ENCODE results near the gene PFDN6.

The PFDN6 gene

DNA sequence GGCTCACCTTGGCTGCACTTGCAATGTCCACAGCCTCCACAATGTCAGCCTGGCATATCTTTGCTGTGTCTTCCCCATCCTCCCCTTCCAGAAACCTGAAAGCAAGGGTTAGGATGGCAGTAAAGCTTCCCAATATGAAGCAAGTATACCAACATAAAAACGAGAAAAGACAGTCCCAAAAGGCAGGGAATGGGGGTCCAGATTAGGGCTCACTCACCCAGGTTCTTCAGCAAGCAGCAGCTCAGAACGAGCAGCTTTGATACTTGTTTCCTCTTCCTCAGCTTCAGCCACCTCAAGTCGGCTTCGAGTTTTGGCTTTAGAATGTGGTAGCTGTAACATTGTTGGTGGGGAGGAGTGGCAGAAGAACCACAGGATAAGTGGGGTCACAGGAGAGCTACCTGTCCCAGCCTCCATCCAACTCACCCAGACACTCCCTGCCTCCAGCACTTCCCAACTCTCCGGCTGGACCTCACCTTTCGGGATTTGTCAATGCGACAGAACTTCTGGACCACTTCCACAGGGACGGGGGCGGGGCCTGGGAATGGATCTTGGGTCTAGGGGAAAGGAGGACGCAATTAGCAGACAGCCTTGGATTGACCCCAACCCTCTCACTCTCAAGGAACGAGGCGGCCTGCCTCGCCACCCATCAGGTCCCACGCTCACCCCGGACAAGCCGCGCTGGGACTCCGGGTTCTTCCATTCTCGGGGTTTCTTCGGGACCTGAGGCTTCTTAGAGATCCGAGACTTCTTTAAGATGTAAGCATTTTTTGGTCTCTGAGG, 1.1 kb upstream of the PFDN6 start:
- Histone ChIP-seq H3K4me1 (ENCODE audit: control insufficient read depth, insufficient read depth, low read length) (peaks cover 4% of the 10 kb centered on the region), H3K9ac (ENCODE audit: low read depth, low read length) (peak overlapping the region; percentile 50), H3K27me3 (ENCODE audit: control insufficient read depth, insufficient read depth, low read length) (no peaks in the 10 kb centered on the region), H3K36me3 (ENCODE audit: control insufficient read depth, insufficient read depth, low read length) (peaks cover 22% of the 10 kb centered on the region), H3K9me3 (ENCODE audit: control insufficient read depth, insufficient read depth, low read length) (no peaks in the 10 kb centered on the region), H3K4me3 (ENCODE audit: low read depth, low read length) (peak overlapping the region; percentile 95)

- Histone ChIP-seq H3K4me3 (ENCODE audit: low read depth, low read length) (peak overlapping the region; percentile 95), H3K27me3 (ENCODE audit: control insufficient read depth, insufficient read depth, low read length) (no peaks in the 10 kb centered on the region), H3K36me3 (ENCODE audit: control insufficient read depth, insufficient read depth, low read length) (peaks cover 22% of the 10 kb centered on the region), H3K4me1 (ENCODE audit: control insufficient read depth, insufficient read depth, low read length) (peaks cover 4% of the 10 kb centered on the region), H3K9me3 (ENCODE audit: control insufficient read depth, insufficient read depth, low read length) (no peaks in the 10 kb centered on the region), H3K9ac (ENCODE audit: low read depth, low read length) (peak overlapping the region; percentile 87)
Observed at GRCh38 chr6:33289784-33290315, 449 bp downstream of the PFDN6 start.

DNA sequence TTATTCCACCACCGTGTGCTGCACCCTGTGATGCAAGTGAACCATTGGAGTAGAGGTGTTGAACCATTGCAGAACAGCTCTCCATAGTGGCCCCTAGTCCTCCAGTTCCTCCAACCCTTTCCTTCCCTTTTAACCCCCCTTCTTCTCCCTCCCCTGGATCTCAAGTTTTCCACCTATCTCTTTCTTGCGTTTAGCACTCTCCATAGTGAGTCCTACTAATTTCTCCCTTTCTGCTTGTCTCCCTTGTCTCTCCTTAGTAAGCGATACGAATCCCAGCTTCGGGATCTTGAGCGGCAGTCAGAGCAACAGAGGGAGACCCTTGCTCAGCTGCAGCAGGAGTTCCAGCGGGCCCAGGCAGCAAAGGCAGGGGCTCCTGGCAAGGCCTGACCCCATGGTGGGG, 1.1 kb downstream of the PFDN6 start:
- peaks cover 24% of the 10 kb centered on the region for H3K36me3 ChIP-seq (ENCODE audit: control insufficient read depth, insufficient read depth, low read length)

DNA sequence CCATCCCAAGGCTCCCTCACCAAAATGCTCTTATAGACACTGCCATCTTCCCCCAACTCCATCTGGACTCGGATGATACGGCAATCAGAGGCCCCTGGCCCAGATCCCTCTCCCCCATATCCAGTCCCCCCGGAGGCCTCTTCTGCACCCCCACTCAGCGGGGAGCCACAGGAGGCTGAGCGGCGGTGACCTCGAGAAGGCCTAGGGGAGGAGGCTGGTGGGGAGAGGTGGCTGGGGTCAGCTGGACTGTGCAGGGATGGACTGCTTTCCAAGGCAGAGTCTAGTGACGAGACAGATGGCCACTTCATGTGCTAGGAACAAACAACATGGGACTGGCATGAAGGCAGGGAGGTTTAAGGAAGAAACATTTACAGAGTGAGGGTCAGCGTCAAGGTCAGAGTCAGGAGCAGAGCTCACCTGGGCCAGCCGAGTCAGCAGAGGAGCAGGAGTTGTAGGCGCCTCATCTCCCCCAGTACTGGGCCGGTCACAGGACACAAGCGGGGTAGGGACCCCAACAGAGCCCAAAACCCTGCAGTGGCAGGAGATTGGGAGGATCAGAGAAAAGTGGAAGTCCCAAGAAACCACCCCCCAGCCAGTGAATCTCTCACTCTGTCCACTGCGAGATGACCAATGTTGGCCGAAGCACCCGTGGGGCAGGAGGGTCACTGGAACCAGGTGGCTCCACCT, 3.7 kb downstream of the PFDN6 start:
- Histone ChIP-seq H3K36me3 (ENCODE audit: control insufficient read depth, insufficient read depth, low read length) (peaks cover 27% of the 10 kb centered on the region), H3K9ac (ENCODE audit: low read depth, low read length) (no peak overlapping the region)

More for the DNA sequence above, 1.1 kb downstream of the PFDN6 start:
- H3K4me1 ChIP-seq (ENCODE audit: control insufficient read depth, insufficient read depth, low read length): peaks cover 4% of the 10 kb centered on the region
- peak overlapping the region; percentile 87 for H3K9ac ChIP-seq (ENCODE audit: low read depth, low read length)
- peak overlapping the region; percentile 95 for H3K4me3 ChIP-seq (ENCODE audit: low read depth, low read length)
- no peaks in the 10 kb centered on the region for H3K27me3 ChIP-seq (ENCODE audit: control insufficient read depth, insufficient read depth, low read length)
- no peaks in the 10 kb centered on the region for H3K9me3 ChIP-seq (ENCODE audit: control insufficient read depth, insufficient read depth, low read length)

GRCh38 chr6:33294086-33294823, 4.9 kb downstream of the PFDN6 start:
- Histone ChIP-seq H3K27me3 (ENCODE audit: control insufficient read depth, insufficient read depth, low read length) (no peaks in the 10 kb centered on the region), H3K4me3 (ENCODE audit: low read depth, low read length) (no peak overlapping the region), H3K9ac (ENCODE audit: low read depth, low read length) (no peak overlapping the region), H3K4me1 (ENCODE audit: control insufficient read depth, insufficient read depth, low read length) (no peaks in the 10 kb centered on the region), H3K9me3 (ENCODE audit: control insufficient read depth, insufficient read depth, low read length) (no peaks in the 10 kb centered on the region), H3K36me3 (ENCODE audit: control insufficient read depth, insufficient read depth, low read length) (peaks cover 27% of the 10 kb centered on the region)

More for the DNA sequence above, 3.7 kb downstream of the PFDN6 start:
- no peaks in the 10 kb centered on the region for H3K27me3 ChIP-seq (ENCODE audit: control insufficient read depth, insufficient read depth, low read length)
- peaks cover 2% of the 10 kb centered on the region for H3K4me1 ChIP-seq (ENCODE audit: control insufficient read depth, insufficient read depth, low read length)
- H3K4me3 ChIP-seq (ENCODE audit: low read depth, low read length): no peak overlapping the region
- no peaks in the 10 kb centered on the region for H3K9me3 ChIP-seq (ENCODE audit: control insufficient read depth, insufficient read depth, low read length)

DNA sequence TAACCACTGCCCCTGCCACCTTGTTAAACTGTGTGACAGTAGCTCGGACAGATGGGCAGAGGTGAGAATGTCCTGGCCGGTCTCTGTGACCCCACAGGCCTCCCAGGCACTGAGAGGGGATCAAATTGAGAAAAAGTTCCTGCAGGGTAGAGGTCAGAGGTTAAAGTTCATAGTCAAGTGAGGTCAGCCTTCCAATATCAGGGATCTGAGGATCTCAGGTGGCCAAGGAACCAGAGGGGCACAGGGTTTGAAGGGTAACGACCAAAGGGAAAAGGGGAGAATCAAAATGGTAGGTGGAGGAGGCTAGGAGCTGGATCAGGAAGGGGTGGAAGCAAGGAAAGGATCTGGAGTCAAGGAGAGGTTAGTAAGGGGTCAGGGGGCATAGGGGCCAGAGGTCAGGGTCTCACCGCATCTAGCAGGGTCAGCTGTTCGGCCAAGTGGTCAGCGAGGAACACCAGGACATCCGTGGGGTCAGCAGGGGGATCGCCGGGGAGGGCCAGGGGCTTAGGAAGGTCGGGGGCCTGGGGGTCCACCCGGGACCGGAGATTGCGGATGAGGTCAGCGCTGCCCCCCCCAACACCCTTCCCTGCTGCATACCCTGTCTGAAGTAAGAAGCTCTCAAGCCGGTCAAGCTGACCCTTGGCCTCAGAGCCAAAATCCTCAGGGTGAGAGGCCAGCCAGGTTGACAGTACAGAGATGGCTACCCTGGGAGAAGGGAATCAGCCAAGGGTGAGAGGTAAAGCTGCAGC, 6.4 kb downstream of the PFDN6 start:
- Histone ChIP-seq H3K9me3 (ENCODE audit: control insufficient read depth, insufficient read depth, low read length) (no peaks in the 10 kb centered on the region), H3K9ac (ENCODE audit: low read depth, low read length) (peak overlapping the region; percentile 13), H3K4me3 (ENCODE audit: low read depth, low read length) (no peak overlapping the region), H3K36me3 (ENCODE audit: control insufficient read depth, insufficient read depth, low read length) (peaks cover 23% of the 10 kb centered on the region), H3K4me1 (ENCODE audit: control insufficient read depth, insufficient read depth, low read length) (no peaks in the 10 kb centered on the region), H3K27me3 (ENCODE audit: control insufficient read depth, insufficient read depth, low read length) (no peaks in the 10 kb centered on the region)

GRCh38 chr6:33296797-33297405, 7.5 kb downstream of the PFDN6 start:
- H3K4me3 ChIP-seq (ENCODE audit: low read depth, low read length): peak overlapping the region; percentile 74
- H3K9me3 ChIP-seq (ENCODE audit: control insufficient read depth, insufficient read depth, low read length): no peaks in the 10 kb centered on the region
- no peaks in the 10 kb centered on the region for H3K27me3 ChIP-seq (ENCODE audit: control insufficient read depth, insufficient read depth, low read length)
- H3K9ac ChIP-seq (ENCODE audit: low read depth, low read length): peak overlapping the region; percentile 70
- H3K36me3 ChIP-seq (ENCODE audit: control insufficient read depth, insufficient read depth, low read length): peaks cover 18% of the 10 kb centered on the region
- H3K4me1 ChIP-seq (ENCODE audit: control insufficient read depth, insufficient read depth, low read length): no peaks in the 10 kb centered on the region

- Histone ChIP-seq H3K9ac (ENCODE audit: low read depth, low read length) (peak overlapping the region; percentile 70), H3K27me3 (ENCODE audit: control insufficient read depth, insufficient read depth, low read length) (no peaks in the 10 kb centered on the region), H3K36me3 (ENCODE audit: control insufficient read depth, insufficient read depth, low read length) (peaks cover 12% of the 10 kb centered on the region)
Observed at GRCh38 chr6:33297406-33297955, 8.1 kb downstream of the PFDN6 start.

DNA sequence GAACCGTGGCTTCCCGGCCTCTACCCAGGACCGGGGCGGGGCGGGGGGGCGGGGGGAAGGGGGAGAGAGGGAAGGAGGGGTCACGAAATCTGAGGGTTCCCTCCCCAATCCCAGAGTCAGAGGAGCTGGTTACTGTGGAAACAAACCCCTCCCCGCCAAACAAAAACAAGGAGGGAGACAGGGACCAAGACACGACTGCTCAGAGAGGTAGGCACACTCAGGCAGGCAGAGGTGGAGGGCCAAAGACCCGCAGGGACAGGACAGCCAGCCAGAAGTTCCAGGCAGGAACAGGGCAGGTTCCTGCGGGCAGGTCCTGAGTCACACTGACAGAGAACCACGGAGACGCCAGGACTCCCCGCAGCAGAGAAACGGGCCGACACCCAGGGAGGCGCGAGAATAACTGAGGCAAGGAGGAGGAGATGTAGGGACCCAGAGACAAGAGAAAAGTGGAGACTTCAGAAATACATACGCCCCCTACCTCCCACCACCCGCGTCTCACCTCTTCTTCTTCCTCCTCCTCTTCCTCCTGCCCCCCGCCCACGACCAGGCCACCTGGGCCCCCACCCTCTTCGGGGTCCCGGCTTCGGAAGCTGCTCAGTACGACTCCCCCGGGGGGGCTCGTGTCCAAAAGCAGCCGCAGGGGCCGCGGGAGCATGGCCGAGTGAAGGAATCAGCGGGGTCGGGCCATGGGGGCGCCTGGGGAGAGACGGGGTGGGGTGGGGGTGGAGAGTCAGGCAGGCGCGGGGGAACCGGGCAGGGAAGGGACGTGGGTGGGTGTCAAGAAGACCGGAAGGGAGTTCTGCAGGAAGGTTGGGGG, 8.8 kb downstream of the PFDN6 start:
- Histone ChIP-seq H3K9me3 (ENCODE audit: control insufficient read depth, insufficient read depth, low read length) (no peaks in the 10 kb centered on the region), H3K4me3 (ENCODE audit: low read depth, low read length) (peak overlapping the region; percentile 74), H3K27me3 (ENCODE audit: control insufficient read depth, insufficient read depth, low read length) (no peaks in the 10 kb centered on the region), H3K4me1 (ENCODE audit: control insufficient read depth, insufficient read depth, low read length) (no peaks in the 10 kb centered on the region), H3K36me3 (ENCODE audit: control insufficient read depth, insufficient read depth, low read length) (peaks cover 11% of the 10 kb centered on the region), H3K9ac (ENCODE audit: low read depth, low read length) (no peak overlapping the region)

More at GRCh38 chr6:33297406-33297955, 8.1 kb downstream of the PFDN6 start:
- H3K4me1 ChIP-seq (ENCODE audit: control insufficient read depth, insufficient read depth, low read length): no peaks in the 10 kb centered on the region
- H3K4me3 ChIP-seq (ENCODE audit: low read depth, low read length): peak overlapping the region; percentile 74
- no peaks in the 10 kb centered on the region for H3K9me3 ChIP-seq (ENCODE audit: control insufficient read depth, insufficient read depth, low read length)

DNA sequence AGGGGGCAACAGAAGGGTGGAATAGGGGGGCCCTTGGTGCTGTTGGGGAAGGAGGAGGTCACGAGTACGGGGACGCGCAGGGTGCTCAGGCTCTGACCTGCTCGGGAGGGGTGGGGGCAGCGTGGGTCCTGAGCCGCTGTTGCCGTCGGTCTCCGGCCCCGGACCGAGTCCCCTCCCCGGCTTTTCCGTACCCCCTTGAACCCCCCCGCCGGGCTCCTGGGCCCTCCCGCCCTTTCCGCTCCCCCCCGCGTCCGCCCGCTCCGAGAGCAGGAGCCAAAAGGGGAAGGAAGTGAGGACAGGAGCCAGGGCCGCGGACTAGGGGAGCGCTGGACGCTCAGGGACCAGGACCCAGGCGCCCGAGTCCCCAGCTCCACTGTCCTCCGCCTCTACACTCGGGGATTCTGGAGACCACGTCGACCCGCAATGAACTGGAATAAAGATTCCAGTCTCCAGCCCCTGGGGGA, 9.4 kb downstream of the PFDN6 start, which contains the start of gene RGL2:
Gene RGL2, minus strand, starts transcription at position 170 of the 464 bp plus-strand sequence. CDS start 332 bp downstream, outside the sequence.
- peaks cover 11% of the 10 kb centered on the region for H3K36me3 ChIP-seq (ENCODE audit: control insufficient read depth, insufficient read depth, low read length)
- H3K9ac ChIP-seq (ENCODE audit: low read depth, low read length): peak within 1 kb of the TSS; percentile 71
- H3K27me3 ChIP-seq (ENCODE audit: control insufficient read depth, insufficient read depth, low read length): no peaks in the 10 kb centered on the region
- no peaks in the 10 kb centered on the region for H3K4me1 ChIP-seq (ENCODE audit: control insufficient read depth, insufficient read depth, low read length)
- no peaks in the 10 kb centered on the region for H3K9me3 ChIP-seq (ENCODE audit: control insufficient read depth, insufficient read depth, low read length)
- H3K4me3 ChIP-seq (ENCODE audit: low read depth, low read length): peak within 1 kb of the TSS; percentile 74
